ENCODE data around the gene TOP1.
A peak's percentile ranks its signal among the peaks of the same experiment; 100 is the strongest.

TOP1 gene

DNA sequence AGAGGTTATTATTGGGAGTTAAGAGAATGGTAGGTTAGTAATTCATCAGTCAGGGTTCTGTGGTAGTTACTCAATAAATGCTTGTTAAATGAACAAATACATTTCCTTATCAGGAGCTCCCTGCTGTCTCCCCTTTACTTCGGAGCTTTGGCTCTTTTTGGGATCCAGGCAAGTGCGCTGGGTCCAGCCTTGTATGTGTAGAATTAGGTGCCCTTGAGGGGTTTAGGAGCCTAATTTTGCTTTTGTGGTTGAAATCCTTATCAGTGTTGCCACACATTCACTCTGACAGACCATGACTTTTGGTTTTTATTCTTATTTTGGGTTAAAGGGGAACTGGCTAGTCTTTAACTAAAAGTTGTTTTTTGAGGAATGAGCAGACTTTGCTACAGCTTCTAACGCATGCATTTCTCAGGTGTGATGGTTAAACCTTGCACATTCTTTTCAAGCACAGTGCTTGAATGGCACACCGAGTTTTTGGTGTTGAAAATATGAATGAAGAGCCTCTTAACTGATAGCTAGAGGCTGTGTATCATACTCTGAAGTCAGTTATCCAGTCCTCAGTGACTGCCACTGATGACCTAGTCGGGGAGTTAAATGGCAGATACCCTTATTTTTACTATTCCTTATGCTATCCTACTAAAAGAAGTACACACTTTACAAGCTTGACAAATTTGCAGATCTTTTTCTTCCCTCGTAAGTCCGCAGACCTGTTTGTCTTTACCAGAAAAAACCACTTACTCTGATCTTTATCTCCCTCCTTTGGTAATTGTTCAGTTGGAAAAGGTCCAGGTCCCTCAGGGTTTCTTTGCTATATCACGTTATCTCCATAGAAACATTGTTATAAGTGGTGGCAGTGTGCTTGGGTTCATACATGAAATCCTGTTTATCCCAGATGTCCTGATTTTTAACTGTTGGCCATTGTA lies 58.0 kb downstream of the TOP1 start:
- H3K27me3 ChIP-seq (ENCODE audit: control insufficient read depth in 2 of 2, insufficient read depth in 2 of 2, low read length in 2 of 2) = no peaks in the 10 kb centered on the region
- peak overlapping the region in 1 of 2 donors; percentile 1 for H3K4me3 ChIP-seq (ENCODE audit: low read length in 2 of 2)
- no peak overlapping the region for H3K27ac ChIP-seq (ENCODE audit: low read depth in 2 of 2, low read length in 2 of 2)
- no peak overlapping the region for H3K9ac ChIP-seq (ENCODE audit: low read depth in 1 of 2, low read length in 2 of 2)
- H3K9me3 ChIP-seq (ENCODE audit: control insufficient read depth in 2 of 2, low read length in 2 of 2) = no peaks in the 10 kb centered on the region
- H3K36me3 ChIP-seq (ENCODE audit: control insufficient read depth in 2 of 2, insufficient read depth in 2 of 2, low read length in 2 of 2) = peaks cover 22 to 33% of the 10 kb centered on the region in 2 donors
- peaks cover 4 to 8% of the 10 kb centered on the region in 2 donors for H3K4me1 ChIP-seq (ENCODE audit: control insufficient read depth in 2 of 2, insufficient read depth in 2 of 2, low read length in 2 of 2)

DNA sequence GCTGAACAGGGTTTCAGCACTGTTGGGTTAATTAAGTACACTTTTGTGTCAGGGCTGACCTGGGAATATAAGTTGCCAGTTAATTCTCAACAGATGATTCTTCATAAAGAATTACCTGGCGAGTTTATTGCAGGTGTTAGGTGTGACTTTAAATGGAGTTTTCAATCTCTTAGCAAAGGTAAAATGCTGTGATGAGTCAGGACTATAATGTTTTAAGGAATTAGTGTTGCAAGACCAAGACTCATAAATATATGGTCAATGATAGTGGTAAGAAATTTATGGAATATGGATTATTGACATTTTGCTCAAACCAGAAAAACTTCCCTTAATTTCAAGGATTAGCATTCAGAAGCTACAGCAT lies 58.7 kb downstream of the TOP1 start:
- H3K27me3 ChIP-seq (ENCODE audit: control insufficient read depth in 2 of 2, insufficient read depth in 2 of 2, low read length in 2 of 2) = no peaks in the 10 kb centered on the region
- no peak overlapping the region for H3K9ac ChIP-seq (ENCODE audit: low read depth in 1 of 2, low read length in 2 of 2)
- H3K27ac ChIP-seq (ENCODE audit: low read depth in 2 of 2, low read length in 2 of 2) = no peak overlapping the region
- no peaks in the 10 kb centered on the region for H3K9me3 ChIP-seq (ENCODE audit: control insufficient read depth in 2 of 2, low read length in 2 of 2)
- no peak overlapping the region for H3K4me3 ChIP-seq (ENCODE audit: low read length in 2 of 2)
- peaks cover 4 to 8% of the 10 kb centered on the region in 2 donors for H3K4me1 ChIP-seq (ENCODE audit: control insufficient read depth in 2 of 2, insufficient read depth in 2 of 2, low read length in 2 of 2)
- H3K36me3 ChIP-seq (ENCODE audit: control insufficient read depth in 2 of 2, insufficient read depth in 2 of 2, low read length in 2 of 2) = peaks cover 24 to 32% of the 10 kb centered on the region in 2 donors

DNA sequence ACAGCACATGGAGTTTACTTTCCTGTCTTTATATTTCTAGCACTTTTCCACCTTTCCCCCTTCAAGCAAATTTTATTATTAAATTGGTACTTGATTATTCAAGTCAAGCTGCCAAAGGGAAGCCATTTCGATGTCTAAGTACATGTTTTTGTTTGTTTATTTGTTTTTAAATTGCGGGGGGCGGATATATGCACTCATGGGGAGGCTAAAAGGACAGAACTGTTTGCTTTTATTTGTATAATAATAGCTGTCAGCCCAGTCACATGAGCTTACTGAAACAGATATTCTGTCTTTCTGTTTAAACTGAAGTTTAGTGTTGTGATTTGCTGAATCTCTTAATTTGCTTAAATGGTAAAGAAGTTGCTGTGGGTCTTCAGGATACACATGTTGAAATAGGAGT lies 59.2 kb downstream of the TOP1 start:
- H3K9ac ChIP-seq (ENCODE audit: low read depth in 1 of 2, low read length in 2 of 2) = no peak overlapping the region
- no peaks in the 10 kb centered on the region for H3K27me3 ChIP-seq (ENCODE audit: control insufficient read depth in 2 of 2, insufficient read depth in 2 of 2, low read length in 2 of 2)
- H3K4me1 ChIP-seq (ENCODE audit: control insufficient read depth in 2 of 2, insufficient read depth in 2 of 2, low read length in 2 of 2) = peaks cover 4 to 8% of the 10 kb centered on the region in 2 donors
- H3K4me3 ChIP-seq (ENCODE audit: low read length in 2 of 2) = no peak overlapping the region
- H3K36me3 ChIP-seq (ENCODE audit: control insufficient read depth in 2 of 2, insufficient read depth in 2 of 2, low read length in 2 of 2) = peaks cover 27 to 35% of the 10 kb centered on the region in 2 donors
- H3K9me3 ChIP-seq (ENCODE audit: control insufficient read depth in 2 of 2, low read length in 2 of 2) = no peaks in the 10 kb centered on the region
- no peak overlapping the region for H3K27ac ChIP-seq (ENCODE audit: low read depth in 2 of 2, low read length in 2 of 2)

DNA sequence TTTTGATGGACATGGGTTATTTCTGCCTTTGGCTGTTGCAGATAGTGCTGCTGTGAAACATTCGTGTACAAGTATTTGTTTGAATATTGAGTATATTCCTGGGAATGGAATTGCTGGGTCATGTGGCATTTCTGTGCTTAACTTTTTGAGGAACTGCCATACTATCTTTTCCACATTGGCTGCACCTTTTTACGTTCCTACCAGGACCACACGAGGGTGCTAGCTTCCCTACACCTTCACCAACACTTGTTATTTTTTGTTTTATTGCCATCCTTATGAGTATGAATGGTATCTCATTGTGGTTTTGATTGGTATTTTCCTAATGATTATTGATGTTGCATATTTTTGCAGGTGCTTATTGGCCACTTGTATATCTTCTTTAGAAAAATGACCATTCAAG lies 60.9 kb downstream of the TOP1 start:
- H3K27me3 ChIP-seq (ENCODE audit: control insufficient read depth in 2 of 2, insufficient read depth in 2 of 2, low read length in 2 of 2) = no peaks in the 10 kb centered on the region
- H3K9ac ChIP-seq (ENCODE audit: low read depth in 1 of 2, low read length in 2 of 2) = no peak overlapping the region
- no peaks in the 10 kb centered on the region for H3K9me3 ChIP-seq (ENCODE audit: control insufficient read depth in 2 of 2, low read length in 2 of 2)
- H3K27ac ChIP-seq (ENCODE audit: low read depth in 2 of 2, low read length in 2 of 2) = no peak overlapping the region
- H3K4me3 ChIP-seq (ENCODE audit: low read length in 2 of 2) = no peak overlapping the region
- peaks cover 4 to 8% of the 10 kb centered on the region in 2 donors for H3K4me1 ChIP-seq (ENCODE audit: control insufficient read depth in 2 of 2, insufficient read depth in 2 of 2, low read length in 2 of 2)
- H3K36me3 ChIP-seq (ENCODE audit: control insufficient read depth in 2 of 2, insufficient read depth in 2 of 2, low read length in 2 of 2) = peaks cover 32 to 41% of the 10 kb centered on the region in 2 donors

DNA sequence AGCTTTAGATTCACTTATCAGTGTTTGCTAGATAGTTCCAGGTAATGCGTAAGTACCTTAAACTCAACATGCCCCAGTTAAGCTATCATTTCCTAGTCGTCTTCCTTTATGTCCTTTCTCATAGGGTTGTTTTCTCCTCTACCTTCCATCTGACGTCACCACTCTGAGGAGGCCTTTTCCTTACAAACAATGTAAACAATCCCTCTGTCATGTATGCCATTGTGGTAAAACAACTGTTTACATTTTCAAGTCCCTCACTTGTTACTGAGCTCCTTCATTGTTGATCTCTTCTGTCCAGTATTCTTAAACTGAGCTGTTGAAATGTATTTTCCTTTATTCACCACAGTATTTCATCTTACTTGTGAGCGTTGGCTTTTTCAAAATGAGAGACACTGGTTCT lies 63.3 kb downstream of the TOP1 start:
- H3K36me3 ChIP-seq (ENCODE audit: control insufficient read depth in 2 of 2, insufficient read depth in 2 of 2, low read length in 2 of 2) = peaks cover 32 to 41% of the 10 kb centered on the region in 2 donors
- peaks cover 0 to 3% of the 10 kb centered on the region in 2 donors for H3K4me1 ChIP-seq (ENCODE audit: control insufficient read depth in 2 of 2, insufficient read depth in 2 of 2, low read length in 2 of 2)
- no peak overlapping the region for H3K27ac ChIP-seq (ENCODE audit: low read depth in 2 of 2, low read length in 2 of 2)
- H3K9me3 ChIP-seq (ENCODE audit: control insufficient read depth in 2 of 2, low read length in 2 of 2) = no peaks in the 10 kb centered on the region
- H3K9ac ChIP-seq (ENCODE audit: low read depth in 1 of 2, low read length in 2 of 2) = no peak overlapping the region
- H3K4me3 ChIP-seq (ENCODE audit: low read length in 2 of 2) = no peak overlapping the region
- no peaks in the 10 kb centered on the region for H3K27me3 ChIP-seq (ENCODE audit: control insufficient read depth in 2 of 2, insufficient read depth in 2 of 2, low read length in 2 of 2)

DNA sequence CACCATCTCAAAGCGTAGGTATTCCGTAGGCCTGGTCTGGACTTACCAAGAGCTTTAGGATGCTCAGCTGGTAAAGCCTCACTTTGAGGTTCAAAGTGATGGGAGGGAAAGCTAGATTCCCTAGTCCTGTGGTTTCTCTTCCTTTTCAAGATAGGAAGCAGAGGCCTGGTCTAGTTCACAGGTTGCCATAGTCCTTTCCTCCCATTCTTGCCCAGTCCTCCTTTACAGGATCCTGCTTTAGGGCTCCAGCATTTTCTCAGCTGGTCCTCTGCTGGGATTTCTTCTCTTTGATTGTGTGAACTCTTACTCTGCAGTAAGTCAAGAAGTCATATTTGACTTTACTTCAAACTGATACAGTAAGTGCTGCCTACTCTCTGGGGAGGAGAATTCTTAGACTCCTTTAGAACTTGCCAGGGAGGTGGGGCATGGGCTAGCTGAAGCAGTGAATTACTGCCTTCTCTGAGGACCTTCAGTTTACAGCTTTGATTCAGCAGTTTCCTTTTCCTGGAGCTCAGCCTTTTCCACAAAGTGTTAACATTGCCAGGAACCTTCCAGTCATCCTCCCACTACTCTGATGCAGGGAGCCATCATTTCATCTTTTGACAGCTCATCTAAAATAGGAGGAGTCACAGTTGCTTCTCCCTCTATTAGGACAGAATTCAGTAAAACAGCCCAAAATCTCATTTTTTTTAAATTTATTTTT lies 65.9 kb downstream of the TOP1 start:
- no peak overlapping the region for H3K27ac ChIP-seq (ENCODE audit: low read depth in 2 of 2, low read length in 2 of 2)
- peaks cover 46 to 62% of the 10 kb centered on the region in 2 donors for H3K36me3 ChIP-seq (ENCODE audit: control insufficient read depth in 2 of 2, insufficient read depth in 2 of 2, low read length in 2 of 2)
- no peaks in the 10 kb centered on the region for H3K27me3 ChIP-seq (ENCODE audit: control insufficient read depth in 2 of 2, insufficient read depth in 2 of 2, low read length in 2 of 2)
- no peaks in the 10 kb centered on the region for H3K9me3 ChIP-seq (ENCODE audit: control insufficient read depth in 2 of 2, low read length in 2 of 2)
- no peak overlapping the region for H3K9ac ChIP-seq (ENCODE audit: low read depth in 1 of 2, low read length in 2 of 2)
- H3K4me1 ChIP-seq (ENCODE audit: control insufficient read depth in 2 of 2, insufficient read depth in 2 of 2, low read length in 2 of 2) = no peaks in the 10 kb centered on the region
- no peak overlapping the region for H3K4me3 ChIP-seq (ENCODE audit: low read length in 2 of 2)

DNA sequence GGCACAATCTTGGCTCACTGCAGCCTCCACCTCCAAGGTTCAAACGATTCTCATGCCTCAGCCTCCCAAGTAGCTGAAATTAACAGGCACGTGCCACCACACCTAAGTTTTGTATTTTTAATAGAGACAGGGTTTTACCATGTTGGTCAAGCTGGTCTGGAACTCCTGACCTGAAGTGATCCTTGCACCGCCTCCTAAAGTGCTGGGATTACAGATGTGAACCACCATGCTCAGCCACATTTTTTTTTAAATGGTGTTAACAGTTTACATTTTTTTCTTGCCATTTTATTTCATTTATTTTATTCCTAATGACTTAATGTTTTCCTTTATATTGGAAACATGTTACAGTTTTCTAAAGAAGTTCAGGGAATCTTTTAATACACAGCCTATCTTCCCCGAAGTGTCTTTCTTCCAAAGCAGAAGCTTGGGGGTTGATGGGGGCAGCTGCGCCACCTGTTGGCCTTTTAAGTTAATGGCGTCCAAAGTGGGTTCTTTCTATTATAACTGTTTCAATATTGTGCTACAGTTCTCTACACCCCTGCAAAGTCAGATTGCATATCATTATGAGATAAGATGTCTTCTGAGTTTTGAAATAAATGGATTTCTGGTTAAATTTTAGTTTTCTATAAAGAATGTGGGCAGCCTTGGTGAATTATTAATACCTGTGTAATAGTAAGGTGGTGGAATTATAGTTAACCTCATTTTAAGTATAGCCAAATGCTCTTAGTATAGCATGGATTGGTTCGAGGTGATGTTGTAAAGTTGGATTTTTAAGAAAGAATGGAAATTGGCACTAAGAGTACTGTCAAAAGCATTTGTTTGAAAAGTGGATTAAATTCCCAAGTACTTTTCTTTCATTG lies 66.7 kb downstream of the TOP1 start:
- no peaks in the 10 kb centered on the region for H3K9me3 ChIP-seq (ENCODE audit: control insufficient read depth in 2 of 2, low read length in 2 of 2)
- H3K9ac ChIP-seq (ENCODE audit: low read depth in 1 of 2, low read length in 2 of 2) = no peak overlapping the region
- H3K27ac ChIP-seq (ENCODE audit: low read depth in 2 of 2, low read length in 2 of 2) = no peak overlapping the region
- no peaks in the 10 kb centered on the region for H3K4me1 ChIP-seq (ENCODE audit: control insufficient read depth in 2 of 2, insufficient read depth in 2 of 2, low read length in 2 of 2)
- H3K27me3 ChIP-seq (ENCODE audit: control insufficient read depth in 2 of 2, insufficient read depth in 2 of 2, low read length in 2 of 2) = no peaks in the 10 kb centered on the region
- H3K36me3 ChIP-seq (ENCODE audit: control insufficient read depth in 2 of 2, insufficient read depth in 2 of 2, low read length in 2 of 2) = peaks cover 50 to 67% of the 10 kb centered on the region in 2 donors
- no peak overlapping the region for H3K4me3 ChIP-seq (ENCODE audit: low read length in 2 of 2)

DNA sequence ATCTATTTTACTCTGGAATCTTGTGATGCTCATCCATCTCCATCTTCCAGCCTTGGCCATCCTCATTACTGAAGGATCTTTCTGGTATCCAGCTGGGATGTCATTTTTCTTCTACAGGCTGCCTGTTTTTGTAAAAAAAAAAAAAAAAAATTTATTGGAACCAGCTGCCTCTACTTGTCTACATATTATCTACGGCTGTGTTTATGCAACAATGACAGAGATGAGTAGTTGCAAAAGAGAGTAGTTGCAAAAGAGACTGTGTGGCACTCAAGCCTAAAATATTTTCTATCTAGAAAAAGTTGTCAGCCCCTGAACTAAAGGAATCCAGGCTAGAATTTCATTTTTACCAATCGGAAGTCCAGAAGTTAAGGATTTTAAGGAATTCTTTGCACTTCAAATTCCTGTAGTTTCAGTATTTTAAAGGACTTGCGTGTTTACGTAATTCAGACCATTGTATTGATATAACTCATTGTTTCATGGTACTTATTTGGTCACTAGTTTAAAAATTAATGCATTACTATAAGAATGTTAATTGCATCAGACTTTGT lies 70.2 kb downstream of the TOP1 start:
- H3K4me1 ChIP-seq (ENCODE audit: control insufficient read depth in 2 of 2, insufficient read depth in 2 of 2, low read length in 2 of 2) = no peaks in the 10 kb centered on the region
- peaks cover 53 to 72% of the 10 kb centered on the region in 2 donors for H3K36me3 ChIP-seq (ENCODE audit: control insufficient read depth in 2 of 2, insufficient read depth in 2 of 2, low read length in 2 of 2)
- H3K27me3 ChIP-seq (ENCODE audit: control insufficient read depth in 2 of 2, insufficient read depth in 2 of 2, low read length in 2 of 2) = no peaks in the 10 kb centered on the region
- H3K9ac ChIP-seq (ENCODE audit: low read depth in 1 of 2, low read length in 2 of 2) = no peak overlapping the region
- H3K27ac ChIP-seq (ENCODE audit: low read depth in 2 of 2, low read length in 2 of 2) = no peak overlapping the region
- no peaks in the 10 kb centered on the region for H3K9me3 ChIP-seq (ENCODE audit: control insufficient read depth in 2 of 2, low read length in 2 of 2)
- H3K4me3 ChIP-seq (ENCODE audit: low read length in 2 of 2) = no peak overlapping the region

DNA sequence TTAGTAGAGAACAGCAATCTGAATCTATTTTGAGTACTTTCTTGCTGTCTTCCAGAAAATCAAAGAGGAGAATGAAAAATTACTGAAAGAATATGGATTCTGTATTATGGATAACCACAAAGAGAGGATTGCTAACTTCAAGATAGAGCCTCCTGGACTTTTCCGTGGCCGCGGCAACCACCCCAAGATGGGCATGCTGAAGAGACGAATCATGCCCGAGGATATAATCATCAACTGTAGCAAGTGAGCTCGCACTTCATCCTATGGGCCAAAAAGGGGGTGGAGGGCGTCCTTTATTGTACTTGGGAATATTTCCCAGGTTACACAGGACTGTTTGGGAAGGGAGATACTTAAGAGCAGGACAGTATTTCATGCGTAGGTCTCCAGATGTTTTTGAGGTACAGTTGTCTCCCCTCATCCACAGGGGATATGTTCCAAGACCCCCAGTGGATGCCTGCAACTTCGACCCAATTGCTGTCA lies 71.4 kb downstream of the TOP1 start:
- Histone ChIP-seq H3K9ac (ENCODE audit: low read depth in 1 of 2, low read length in 2 of 2) (no peak overlapping the region), H3K9me3 (ENCODE audit: control insufficient read depth in 2 of 2, low read length in 2 of 2) (no peaks in the 10 kb centered on the region), H3K27ac (ENCODE audit: low read depth in 2 of 2, low read length in 2 of 2) (no peak overlapping the region), H3K4me1 (ENCODE audit: control insufficient read depth in 2 of 2, insufficient read depth in 2 of 2, low read length in 2 of 2) (no peaks in the 10 kb centered on the region), H3K4me3 (ENCODE audit: low read length in 2 of 2) (no peak overlapping the region), H3K36me3 (ENCODE audit: control insufficient read depth in 2 of 2, insufficient read depth in 2 of 2, low read length in 2 of 2) (peaks cover 59 to 74% of the 10 kb centered on the region in 2 donors), H3K27me3 (ENCODE audit: control insufficient read depth in 2 of 2, insufficient read depth in 2 of 2, low read length in 2 of 2) (no peaks in the 10 kb centered on the region)
